Subcutaneous abdominal adipose tissue (tissue), 5 donors: ENCODE measurements around the gene SPARCL1.
A peak's percentile ranks its signal among the peaks of the same experiment; 100 is the strongest.
"Not testable (repeated sequence)": the region's sequence is repeated elsewhere in the genome, so short reads cannot be mapped to it uniquely, and the experiment has no call there.

Experiments used
- H3K27ac ChIP-seq: one replicate; pipeline ENCODE4 v1.7.0; 2013; ENCODE audit warnings: low read depth, mild to moderate bottlenecking, inconsistent platforms, low read length, moderate library complexity
- H3K27me3 ChIP-seq, 5 donors: one replicate each; pipeline ENCODE4 v1.7.0; 2013; ENCODE audit warnings: low read length in 5 of 5, inconsistent platforms in 1 of 5; ENCODE audit not compliant: control insufficient read depth in 5 of 5, insufficient read depth in 4 of 5
- H3K36me3 ChIP-seq, 5 donors: one replicate each; pipeline ENCODE4 v1.7.0; 2013; ENCODE audit warnings: low read length in 5 of 5; ENCODE audit not compliant: control insufficient read depth in 5 of 5, insufficient read depth in 5 of 5
- H3K4me1 ChIP-seq, 5 donors: one replicate each; pipeline ENCODE4 v1.7.0; 2013; ENCODE audit warnings: low read length in 5 of 5, mild to moderate bottlenecking in 3 of 5, moderate library complexity in 1 of 5; ENCODE audit not compliant: control insufficient read depth in 5 of 5, insufficient read depth in 5 of 5
- H3K4me3 ChIP-seq, 5 donors: one replicate each; pipeline ENCODE4 v1.7.0; 2013; ENCODE audit warnings: low read length in 5 of 5, low read depth in 1 of 5
- H3K9ac ChIP-seq, 5 donors: one replicate each; pipeline ENCODE4 v1.7.0; 2013; ENCODE audit warnings: low read length in 5 of 5, mild to moderate bottlenecking in 4 of 5, moderate library complexity in 3 of 5
- H3K9me3 ChIP-seq, 5 donors: one replicate each; pipeline ENCODE4 v1.7.0; 2013; ENCODE audit warnings: low read length in 5 of 5; ENCODE audit not compliant: control insufficient read depth in 5 of 5
- donor health status: healthy.
- donor health status: healthy.
- donor health status: healthy.
- donor health status: healthy.
- donor health status: healthy.

The SPARCL1 gene, protein sequence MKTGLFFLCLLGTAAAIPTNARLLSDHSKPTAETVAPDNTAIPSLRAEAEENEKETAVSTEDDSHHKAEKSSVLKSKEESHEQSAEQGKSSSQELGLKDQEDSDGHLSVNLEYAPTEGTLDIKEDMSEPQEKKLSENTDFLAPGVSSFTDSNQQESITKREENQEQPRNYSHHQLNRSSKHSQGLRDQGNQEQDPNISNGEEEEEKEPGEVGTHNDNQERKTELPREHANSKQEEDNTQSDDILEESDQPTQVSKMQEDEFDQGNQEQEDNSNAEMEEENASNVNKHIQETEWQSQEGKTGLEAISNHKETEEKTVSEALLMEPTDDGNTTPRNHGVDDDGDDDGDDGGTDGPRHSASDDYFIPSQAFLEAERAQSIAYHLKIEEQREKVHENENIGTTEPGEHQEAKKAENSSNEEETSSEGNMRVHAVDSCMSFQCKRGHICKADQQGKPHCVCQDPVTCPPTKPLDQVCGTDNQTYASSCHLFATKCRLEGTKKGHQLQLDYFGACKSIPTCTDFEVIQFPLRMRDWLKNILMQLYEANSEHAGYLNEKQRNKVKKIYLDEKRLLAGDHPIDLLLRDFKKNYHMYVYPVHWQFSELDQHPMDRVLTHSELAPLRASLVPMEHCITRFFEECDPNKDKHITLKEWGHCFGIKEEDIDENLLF

DNA sequence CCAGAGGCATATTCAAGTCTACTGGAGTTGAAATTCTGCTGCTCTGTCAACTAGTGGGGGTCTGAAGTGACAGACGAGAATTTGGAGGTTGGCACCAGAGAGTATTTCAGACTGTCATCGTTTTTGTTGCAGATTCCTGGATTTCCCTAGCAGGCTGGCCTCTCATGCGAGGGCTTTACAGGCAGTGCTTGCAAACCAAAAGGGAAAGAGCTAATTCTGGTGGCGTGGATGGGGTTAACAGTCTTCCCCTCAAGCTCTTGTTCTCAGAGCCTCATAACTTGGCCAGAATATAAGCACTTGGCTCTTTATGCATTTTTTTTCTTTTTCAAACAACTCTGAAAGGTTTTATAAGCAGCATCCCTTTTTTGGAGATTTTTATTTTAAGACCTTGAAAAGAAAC, at the start of gene SPARCL1:
Gene SPARCL1, minus strand, starts transcription at position 190 of the 400 bp plus-strand sequence. CDS start 29,802 bp downstream, outside the sequence.
- peaks cover 0 to 3% (median 0%) of the 10 kb centered on the region in 5 donors for H3K27me3 ChIP-seq
- H3K9me3 ChIP-seq, result peaks cover 0 to 9% (median 5%) of the 10 kb centered on the region in 5 donors
- H3K4me3 ChIP-seq, result peak within 1 kb of the TSS; percentile 30 to 83 (median 68)
- H3K36me3 ChIP-seq, result peaks cover 0 to 2% (median 0%) of the 10 kb centered on the region in 5 donors
- peak within 1 kb of the TSS; percentile 72 for H3K27ac ChIP-seq
- H3K4me1 ChIP-seq, result peaks cover 4 to 46% (median 31%) of the 10 kb centered on the region in 5 donors
- peak within 1 kb of the TSS in 3 of 5 donors; percentile 25 to 74 (median 67) for H3K9ac ChIP-seq

DNA sequence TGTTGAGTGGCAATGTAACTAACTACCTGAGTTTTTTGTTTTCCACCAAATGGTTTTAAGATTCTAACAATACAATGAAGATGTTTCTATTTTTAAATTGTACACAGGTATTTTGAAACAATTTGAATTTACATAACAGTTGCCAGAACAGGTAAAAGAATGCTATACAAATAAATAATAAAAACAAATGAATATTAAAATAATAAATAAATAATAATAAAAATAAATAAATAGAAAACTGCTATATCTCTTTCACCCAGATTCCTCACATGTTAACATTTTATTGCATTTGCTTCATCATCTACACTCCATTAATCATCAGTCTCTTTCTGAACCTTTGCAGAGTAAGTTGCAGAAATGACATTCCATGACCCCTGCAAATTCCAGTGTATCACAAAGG, 46.8 kb upstream of the SPARCL1 start:
- Histone ChIP-seq H3K9ac (no peak overlapping the region), H3K4me1 (peaks cover 0 to 5% (median 0%) of the 10 kb centered on the region in 5 donors), H3K27me3 (no peaks in the 10 kb centered on the region), H3K36me3 (no peaks in the 10 kb centered on the region), H3K27ac (no peak overlapping the region), H3K4me3 (no peak overlapping the region), H3K9me3 (no peaks in the 10 kb centered on the region)

DNA sequence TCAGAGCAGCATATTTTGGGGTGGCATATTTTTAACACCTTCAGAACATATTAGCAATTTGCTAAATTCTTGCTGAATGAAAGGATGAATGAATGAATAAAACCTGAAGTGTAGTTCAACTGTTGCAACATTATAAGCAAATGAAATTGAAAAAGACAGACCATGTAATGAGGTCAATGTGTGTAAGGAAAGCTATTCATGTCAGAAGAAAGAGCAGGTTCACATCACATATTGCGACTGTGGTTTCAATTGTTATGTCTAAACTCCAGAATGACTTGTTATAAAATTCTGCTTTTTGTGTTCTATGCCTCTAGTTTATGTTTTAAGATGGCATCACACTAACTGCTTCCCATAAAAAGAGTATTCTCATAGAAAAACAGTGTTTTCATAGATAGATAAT, 46.2 kb upstream of the SPARCL1 start:
- no peak overlapping the region for H3K4me3 ChIP-seq
- no peak overlapping the region for H3K9ac ChIP-seq
- H3K36me3 ChIP-seq, result no peaks in the 10 kb centered on the region
- H3K27ac ChIP-seq, result peak overlapping the region; percentile 45
- H3K27me3 ChIP-seq, result no peaks in the 10 kb centered on the region
- no peaks in the 10 kb centered on the region for H3K9me3 ChIP-seq
- H3K4me1 ChIP-seq, result peaks cover 0 to 5% (median 0%) of the 10 kb centered on the region in 5 donors

DNA sequence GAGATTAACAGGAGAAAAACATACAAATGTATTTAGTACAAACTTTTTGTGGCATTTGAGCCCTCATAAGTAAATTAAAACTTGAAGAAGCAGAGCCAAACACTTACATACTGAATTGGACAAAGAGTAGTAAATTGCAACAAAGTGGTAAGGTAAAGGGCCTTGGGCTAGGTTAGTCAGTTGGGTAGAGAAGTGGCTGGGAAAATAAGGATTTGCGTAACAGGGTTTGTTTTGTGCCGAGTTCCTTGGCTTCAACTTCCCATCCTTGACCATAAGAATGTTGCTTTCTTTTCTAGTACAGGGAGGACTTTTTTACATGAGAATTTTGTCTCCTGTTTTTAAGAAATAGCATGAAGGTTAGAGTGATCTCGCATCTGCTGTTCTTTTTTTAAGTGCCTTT, 45.8 kb upstream of the SPARCL1 start:
- Histone ChIP-seq H3K4me1 (peaks cover 0 to 5% (median 0%) of the 10 kb centered on the region in 5 donors), H3K9ac (no peak overlapping the region), H3K4me3 (no peak overlapping the region), H3K27ac (peak overlapping the region; percentile 45), H3K9me3 (no peaks in the 10 kb centered on the region), H3K27me3 (no peaks in the 10 kb centered on the region), H3K36me3 (no peaks in the 10 kb centered on the region)

DNA sequence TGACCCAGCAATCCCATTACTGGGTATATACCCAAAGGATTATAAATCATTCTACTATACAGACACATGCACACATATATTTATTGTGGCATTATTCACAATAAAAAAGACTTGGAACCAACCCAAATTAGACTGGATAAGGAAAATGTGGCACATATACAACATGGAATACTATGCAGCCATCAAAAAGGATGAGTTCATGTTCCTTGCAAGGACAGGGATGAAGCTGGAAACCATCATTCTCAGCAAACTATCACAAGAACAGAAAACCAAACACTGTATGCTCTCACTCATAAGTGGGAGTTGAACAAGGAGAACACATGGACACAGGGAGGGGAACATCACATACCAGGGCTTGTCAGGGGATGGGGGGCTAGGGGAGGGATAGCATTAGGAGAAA, 45.2 kb upstream of the SPARCL1 start:
- peak overlapping the region; percentile 45 for H3K27ac ChIP-seq
- H3K4me1 ChIP-seq, H3K9me3 ChIP-seq, H3K27me3 ChIP-seq, H3K4me3 ChIP-seq, H3K9ac ChIP-seq, H3K36me3 ChIP-seq: not testable (repeated sequence)

DNA sequence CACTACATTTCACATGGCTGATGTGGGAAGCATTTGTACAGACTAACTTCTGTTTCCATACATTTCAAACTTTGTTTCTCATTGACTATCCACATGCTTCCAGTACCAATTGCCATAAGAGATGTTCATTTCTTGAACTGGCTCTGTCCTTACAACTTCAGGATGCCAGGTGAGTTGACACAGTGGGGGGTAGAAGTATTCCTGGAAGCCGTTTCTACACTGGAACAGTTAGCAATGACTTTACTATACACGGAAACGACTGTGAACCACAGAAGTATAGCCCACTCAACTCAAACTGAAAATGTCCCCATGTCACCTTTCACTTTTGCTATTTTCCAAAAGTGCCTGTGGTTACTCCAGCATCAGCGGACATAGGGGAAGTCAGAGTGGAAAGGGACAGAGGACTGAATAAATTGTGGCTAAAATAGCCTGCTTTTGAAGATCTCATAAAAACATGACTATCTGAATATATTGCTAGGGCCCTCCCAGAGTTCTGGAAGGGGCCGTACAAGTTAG, 41.2 kb upstream of the SPARCL1 start:
- Histone ChIP-seq H3K27me3 (no peaks in the 10 kb centered on the region), H3K4me1 (peaks cover 0 to 2% (median 0%) of the 10 kb centered on the region in 5 donors), H3K9ac (no peak overlapping the region), H3K36me3 (no peaks in the 10 kb centered on the region), H3K27ac (no peak overlapping the region), H3K4me3 (no peak overlapping the region), H3K9me3 (no peaks in the 10 kb centered on the region)

DNA sequence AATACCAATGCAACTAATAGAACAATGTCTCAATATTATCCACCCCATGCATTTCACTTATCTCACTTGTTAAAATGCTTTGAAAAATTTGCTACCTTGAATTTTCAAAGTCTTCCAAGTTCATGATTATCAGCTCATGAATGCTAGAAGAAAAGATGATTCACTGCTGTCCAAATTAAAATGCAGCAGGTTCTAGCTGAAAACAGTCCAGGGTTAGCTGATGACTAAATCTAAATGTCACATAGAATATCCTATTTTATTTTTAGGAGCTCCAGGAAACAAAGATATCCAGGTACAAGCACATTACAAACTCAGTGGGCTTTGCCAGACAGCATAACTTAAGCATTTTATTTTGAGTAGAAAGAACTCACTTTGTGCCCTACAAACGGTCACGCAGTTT, 38.0 kb upstream of the SPARCL1 start:
- Histone ChIP-seq H3K27me3 (no peaks in the 10 kb centered on the region), H3K27ac (no peak overlapping the region), H3K4me3 (no peak overlapping the region), H3K9ac (no peak overlapping the region), H3K36me3 (no peaks in the 10 kb centered on the region), H3K9me3 (no peaks in the 10 kb centered on the region), H3K4me1 (no peaks in the 10 kb centered on the region)

DNA sequence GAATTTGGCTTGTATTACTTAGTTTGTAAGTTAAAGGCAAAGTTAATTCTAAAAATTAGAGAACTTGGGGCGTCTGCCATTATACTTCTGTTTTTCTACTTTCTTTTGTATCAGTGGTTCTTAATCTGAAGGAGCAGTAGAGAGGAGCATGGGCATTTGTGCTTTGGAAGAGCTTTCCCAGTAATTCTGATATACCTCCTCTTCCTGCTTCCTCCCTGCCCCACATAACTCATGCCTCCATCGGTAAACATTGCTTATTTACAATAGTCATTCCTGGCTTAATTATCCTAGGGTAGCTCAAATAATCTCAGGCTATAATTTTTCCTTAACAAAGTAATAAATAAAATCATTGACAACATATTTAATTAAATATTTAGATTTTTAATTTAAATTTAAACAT, 37.1 kb upstream of the SPARCL1 start:
- Histone ChIP-seq H3K4me3 (no peak overlapping the region), H3K9ac (no peak overlapping the region), H3K4me1 (no peaks in the 10 kb centered on the region), H3K27ac (no peak overlapping the region), H3K27me3 (no peaks in the 10 kb centered on the region), H3K9me3 (no peaks in the 10 kb centered on the region), H3K36me3 (no peaks in the 10 kb centered on the region)

DNA sequence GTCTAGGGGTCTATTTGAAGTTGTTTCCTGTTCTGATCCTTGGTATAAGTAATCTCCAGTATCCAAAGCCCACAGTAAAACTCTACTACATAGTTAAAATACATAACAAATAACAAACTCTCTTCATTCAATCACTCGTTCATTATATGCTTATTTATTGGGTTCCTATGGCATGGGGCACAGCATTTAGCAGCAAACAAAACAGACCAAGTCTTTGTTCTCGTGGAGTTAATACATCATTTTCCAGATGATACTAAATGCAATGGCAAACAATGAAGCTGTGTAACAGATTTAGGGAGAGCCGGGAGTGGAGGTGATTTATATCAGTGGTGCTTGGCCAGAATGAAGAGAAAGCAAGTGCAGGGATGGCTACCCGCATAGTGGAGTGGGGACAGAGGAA, 36.6 kb upstream of the SPARCL1 start:
- no peak overlapping the region for H3K9ac ChIP-seq
- H3K4me1 ChIP-seq, result no peaks in the 10 kb centered on the region
- H3K36me3 ChIP-seq, result no peaks in the 10 kb centered on the region
- H3K27ac ChIP-seq, result no peak overlapping the region
- H3K4me3 ChIP-seq, result no peak overlapping the region
- no peaks in the 10 kb centered on the region for H3K27me3 ChIP-seq
- no peaks in the 10 kb centered on the region for H3K9me3 ChIP-seq

DNA sequence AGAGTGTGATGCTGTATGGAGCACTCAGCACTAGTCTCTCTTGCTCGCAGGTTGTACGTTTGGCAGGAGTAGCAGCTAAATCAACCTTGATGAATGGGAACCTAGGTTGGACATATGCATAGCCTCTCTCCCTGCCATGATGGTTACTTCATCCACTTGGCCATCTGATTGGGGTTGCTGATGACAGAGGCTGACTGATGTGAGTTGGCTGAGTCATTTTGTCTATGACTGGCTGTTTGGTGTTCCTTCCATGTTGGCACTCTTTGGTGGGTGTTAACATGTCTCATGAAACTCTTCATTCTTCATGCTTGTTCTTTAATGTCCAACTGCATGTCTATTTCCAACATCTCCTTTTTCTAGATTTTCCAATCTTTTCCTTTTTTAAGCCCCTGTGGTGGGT, 31.6 kb upstream of the SPARCL1 start:
- Histone ChIP-seq H3K27ac (no peak overlapping the region), H3K9ac (no peak overlapping the region), H3K4me1 (peaks cover 0 to 14% (median 7%) of the 10 kb centered on the region in 5 donors), H3K9me3 (no peaks in the 10 kb centered on the region), H3K27me3 (no peaks in the 10 kb centered on the region), H3K4me3 (no peak overlapping the region), H3K36me3 (no peaks in the 10 kb centered on the region)
